K562 (cell line): ENCODE results near the gene ADCY1. TPM values are rescaled to one million over a fixed set of nuclear protein-coding genes. Genes with fewer than 3 reads are reported as not detected.

Source experiments
- ADNP ChIP-seq: fragments of 200-800 bp; sonication (Bioruptor generic); IDR thresholded peaks from 2 replicates; pipeline ENCODE4 v1.6.1; 2016; ENCODE audit warnings: missing genetic modification characterization, missing compliant biosample characterization
- SIRT6 ChIP-seq: IDR thresholded peaks from one replicate; pipeline ENCODE4 v1.6.1; 2012; ENCODE audit warnings: low read depth, mild to moderate bottlenecking, control low read depth, inconsistent platforms, low read length, moderate library complexity
- polyA plus RNA-seq, 8 experiments: library from polyadenylated mRNA; depleted of rRNA in 4 of 8; stranded (reverse) in 5 of 8; unstranded in 3 of 8; fragments of >200 nt; fragmentation: Nextera tagmentation in 2 of 8; fragmentation: Illumina TruSeq in 1 of 8; extraction: Ambion mirVana in 2 of 8; extraction: Trizol in 1 of 8; gene quantifications; 2 replicates each; pipeline versions ENCODE4 v1.2.1 to v1.2.3, GENCODE V29; 2011 to 2014; ENCODE audit warnings: inconsistent platforms in 1 of 8, missing spikeins in 1 of 8
- total RNA-seq, 7 experiments: library from RNA; depleted of rRNA in 6 of 7; stranded (reverse); fragments of >200 nt in 6 of 7; fragmentation: Illumina TruSeq in 2 of 7; extraction: Trizol in 2 of 7; gene quantifications; 2 replicates each; pipeline versions ENCODE4 v1.2.1 to v1.2.3, GENCODE V29; 2011 to 2021; ENCODE audit warnings: low replicate concordance in 1 of 7
- TF ChIP-seq, protein P1 (sequence below): fragments of 250-450 bp; sonication (Bioruptor Pico); IDR thresholded peaks from 2 replicates; pipeline ENCODE4 v1.8.0; 2021; ENCODE audit warnings: moderate library complexity, mild to moderate bottlenecking, inconsistent platforms
- TF ChIP-seq, protein P2 (sequence below): fragments of 450-650 bp; IDR thresholded peaks from 2 replicates; pipeline ENCODE4 v1.6.1; 2018; ENCODE audit not compliant: partially characterized antibody

Gene ADCY1
- total and polyA plus RNA-seq, 9 of the 15 experiments (the other 6 are each of a cell fraction or from before 2014, with no cell fraction given): under 0.01 to 0.18 (median 0.10) TPM; not detected in 4

DNA sequence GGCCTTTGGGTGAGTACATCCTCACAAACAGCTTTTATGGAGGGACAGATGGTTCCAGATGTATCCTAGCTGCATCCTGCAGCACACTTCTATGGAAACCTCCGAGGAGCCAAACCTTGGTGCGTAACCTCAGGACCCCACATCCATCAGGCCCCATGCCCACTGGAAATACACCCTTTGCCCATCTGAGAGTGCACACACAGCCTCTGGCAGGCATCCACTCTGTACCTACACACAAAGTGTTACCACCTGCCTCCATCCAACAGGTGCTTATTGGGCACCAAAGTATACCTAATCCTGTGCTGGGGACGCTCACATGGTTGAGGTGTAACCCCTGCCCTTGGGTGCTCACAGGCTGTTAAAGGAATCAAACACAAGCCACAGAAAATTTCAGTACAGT, 117.9 kb downstream of the ADCY1 start (continued):
- TF ChIP-seq, protein P1, sequence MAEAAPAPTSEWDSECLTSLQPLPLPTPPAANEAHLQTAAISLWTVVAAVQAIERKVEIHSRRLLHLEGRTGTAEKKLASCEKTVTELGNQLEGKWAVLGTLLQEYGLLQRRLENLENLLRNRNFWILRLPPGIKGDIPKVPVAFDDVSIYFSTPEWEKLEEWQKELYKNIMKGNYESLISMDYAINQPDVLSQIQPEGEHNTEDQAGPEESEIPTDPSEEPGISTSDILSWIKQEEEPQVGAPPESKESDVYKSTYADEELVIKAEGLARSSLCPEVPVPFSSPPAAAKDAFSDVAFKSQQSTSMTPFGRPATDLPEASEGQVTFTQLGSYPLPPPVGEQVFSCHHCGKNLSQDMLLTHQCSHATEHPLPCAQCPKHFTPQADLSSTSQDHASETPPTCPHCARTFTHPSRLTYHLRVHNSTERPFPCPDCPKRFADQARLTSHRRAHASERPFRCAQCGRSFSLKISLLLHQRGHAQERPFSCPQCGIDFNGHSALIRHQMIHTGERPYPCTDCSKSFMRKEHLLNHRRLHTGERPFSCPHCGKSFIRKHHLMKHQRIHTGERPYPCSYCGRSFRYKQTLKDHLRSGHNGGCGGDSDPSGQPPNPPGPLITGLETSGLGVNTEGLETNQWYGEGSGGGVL: no peak
- TF ChIP-seq ADNP (tag) (no peak), SIRT6 (no peak)
- TF ChIP-seq, protein P2, sequence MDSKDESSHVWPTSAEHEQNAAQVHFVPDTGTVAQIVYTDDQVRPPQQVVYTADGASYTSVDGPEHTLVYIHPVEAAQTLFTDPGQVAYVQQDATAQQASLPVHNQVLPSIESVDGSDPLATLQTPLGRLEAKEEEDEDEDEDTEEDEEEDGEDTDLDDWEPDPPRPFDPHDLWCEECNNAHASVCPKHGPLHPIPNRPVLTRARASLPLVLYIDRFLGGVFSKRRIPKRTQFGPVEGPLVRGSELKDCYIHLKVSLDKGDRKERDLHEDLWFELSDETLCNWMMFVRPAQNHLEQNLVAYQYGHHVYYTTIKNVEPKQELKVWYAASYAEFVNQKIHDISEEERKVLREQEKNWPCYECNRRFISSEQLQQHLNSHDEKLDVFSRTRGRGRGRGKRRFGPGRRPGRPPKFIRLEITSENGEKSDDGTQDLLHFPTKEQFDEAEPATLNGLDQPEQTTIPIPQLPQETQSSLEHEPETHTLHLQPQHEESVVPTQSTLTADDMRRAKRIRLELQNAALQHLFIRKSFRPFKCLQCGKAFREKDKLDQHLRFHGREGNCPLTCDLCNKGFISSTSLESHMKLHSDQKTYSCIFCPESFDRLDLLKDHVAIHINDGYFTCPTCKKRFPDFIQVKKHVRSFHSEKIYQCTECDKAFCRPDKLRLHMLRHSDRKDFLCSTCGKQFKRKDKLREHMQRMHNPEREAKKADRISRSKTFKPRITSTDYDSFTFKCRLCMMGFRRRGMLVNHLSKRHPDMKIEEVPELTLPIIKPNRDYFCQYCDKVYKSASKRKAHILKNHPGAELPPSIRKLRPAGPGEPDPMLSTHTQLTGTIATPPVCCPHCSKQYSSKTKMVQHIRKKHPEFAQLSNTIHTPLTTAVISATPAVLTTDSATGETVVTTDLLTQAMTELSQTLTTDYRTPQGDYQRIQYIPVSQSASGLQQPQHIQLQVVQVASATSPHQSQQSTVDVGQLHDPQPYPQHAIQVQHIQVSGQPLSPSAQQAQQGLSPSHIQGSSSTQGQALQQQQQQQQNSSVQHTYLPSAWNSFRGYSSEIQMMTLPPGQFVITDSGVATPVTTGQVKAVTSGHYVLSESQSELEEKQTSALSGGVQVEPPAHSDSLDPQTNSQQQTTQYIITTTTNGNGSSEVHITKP: no peak
- TF ChIP-seq, all 486 proteins: peak for 0
